ENCODE results near the gene LONP1.
"Not testable (repeated sequence)": the region's sequence is repeated elsewhere in the genome, so short reads cannot be mapped to it uniquely, and the experiment has no call there.

Gene LONP1

DNA sequence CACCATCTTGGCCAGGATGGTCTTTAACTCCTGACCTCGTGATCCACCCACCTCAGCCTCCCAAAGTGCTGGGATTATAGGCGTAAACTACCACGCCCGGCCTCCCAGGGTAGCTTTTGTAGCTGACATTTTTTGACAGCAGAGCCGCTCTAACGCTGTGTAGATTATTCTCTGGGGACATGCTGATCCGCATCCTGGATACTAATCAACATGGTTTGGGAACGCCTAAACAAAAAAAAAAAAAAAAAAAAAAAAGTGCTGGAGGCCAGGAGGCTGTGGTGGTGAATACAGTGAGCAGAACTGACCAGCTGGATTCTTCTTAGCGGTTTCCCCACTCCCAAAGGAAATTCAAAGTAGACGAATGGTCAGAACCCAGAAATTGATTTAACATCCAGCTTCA lies 5.1 kb downstream of the LONP1 start:
- H3K4me3 ChIP-seq (ENCODE audit: low read length in 2 of 2), result no peak overlapping the region
- H3K27me3 ChIP-seq (ENCODE audit: control insufficient read depth in 2 of 2, insufficient read depth in 2 of 2, low read length in 2 of 2), result no peaks in the 10 kb centered on the region
- H3K9ac ChIP-seq (ENCODE audit: low read depth in 1 of 2, low read length in 2 of 2), result no peak overlapping the region
- no peak overlapping the region for H3K27ac ChIP-seq (ENCODE audit: low read depth in 2 of 2, low read length in 2 of 2)
- H3K9me3 ChIP-seq (ENCODE audit: control insufficient read depth in 2 of 2, low read length in 2 of 2), result no peaks in the 10 kb centered on the region
- peaks cover 24 to 35% of the 10 kb centered on the region in 2 donors for H3K36me3 ChIP-seq (ENCODE audit: control insufficient read depth in 2 of 2, insufficient read depth in 2 of 2, low read length in 2 of 2)
- H3K4me1 ChIP-seq (ENCODE audit: control insufficient read depth in 2 of 2, insufficient read depth in 2 of 2, low read length in 2 of 2), result peaks cover 13 to 15% of the 10 kb centered on the region in 2 donors

DNA sequence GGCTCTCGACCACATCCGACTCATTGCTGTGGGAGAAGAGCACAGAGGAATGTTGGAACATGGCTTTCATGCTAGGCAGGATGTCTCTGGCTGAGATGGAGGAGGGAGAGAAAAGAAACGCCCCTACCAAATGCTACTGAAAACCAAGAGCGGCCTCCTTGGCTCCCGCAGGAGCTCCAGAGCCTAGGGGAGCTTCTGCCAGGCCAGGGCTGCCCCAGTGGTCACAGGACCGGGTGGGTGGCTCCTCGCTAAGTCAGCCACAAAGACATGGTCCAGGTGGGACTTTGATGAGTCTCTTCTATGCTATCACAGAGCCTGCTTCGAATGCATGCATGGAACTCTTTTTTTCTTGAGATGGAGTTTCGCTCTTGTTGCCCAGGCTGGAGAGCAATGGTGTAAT lies 6.7 kb downstream of the LONP1 start:
- peaks cover 0 to 2% of the 10 kb centered on the region in 2 donors for H3K4me1 ChIP-seq (ENCODE audit: control insufficient read depth in 2 of 2, insufficient read depth in 2 of 2, low read length in 2 of 2)
- H3K27me3 ChIP-seq (ENCODE audit: control insufficient read depth in 2 of 2, insufficient read depth in 2 of 2, low read length in 2 of 2), result no peaks in the 10 kb centered on the region
- H3K36me3 ChIP-seq (ENCODE audit: control insufficient read depth in 2 of 2, insufficient read depth in 2 of 2, low read length in 2 of 2), result peaks cover 24 to 35% of the 10 kb centered on the region in 2 donors

DNA sequence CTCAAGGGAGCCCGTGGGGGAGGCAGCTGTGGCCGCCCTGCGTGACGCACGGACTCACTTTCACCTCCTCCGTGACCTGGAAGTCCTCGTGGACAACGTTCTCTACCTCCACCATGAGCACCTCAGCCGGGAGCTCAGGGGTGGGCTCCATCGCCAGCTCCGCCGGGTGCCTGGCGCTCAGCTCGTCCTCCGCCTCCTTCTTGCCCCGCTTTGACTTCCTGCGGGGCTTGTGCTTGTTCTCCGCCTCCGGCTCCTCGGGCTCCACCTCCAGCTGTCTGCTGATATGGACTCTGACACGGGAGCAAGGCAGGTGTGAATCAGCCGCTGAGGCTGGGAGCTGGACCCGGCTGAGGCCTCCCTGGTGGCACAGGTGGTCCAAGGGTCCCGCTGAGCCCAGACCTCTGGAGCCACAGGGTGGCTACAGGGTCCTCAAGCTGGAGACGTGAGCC lies 8.2 kb downstream of the LONP1 start:
- Histone ChIP-seq H3K36me3 (ENCODE audit: control insufficient read depth in 2 of 2, insufficient read depth in 2 of 2, low read length in 2 of 2) (peaks cover 36 to 49% of the 10 kb centered on the region in 2 donors), H3K4me1 (ENCODE audit: control insufficient read depth in 2 of 2, insufficient read depth in 2 of 2, low read length in 2 of 2) (peaks cover 0 to 2% of the 10 kb centered on the region in 2 donors), H3K9me3 (ENCODE audit: control insufficient read depth in 2 of 2, low read length in 2 of 2) (no peaks in the 10 kb centered on the region), H3K9ac (ENCODE audit: low read depth in 1 of 2, low read length in 2 of 2) (no peak overlapping the region), H3K27me3 (ENCODE audit: control insufficient read depth in 2 of 2, insufficient read depth in 2 of 2, low read length in 2 of 2) (no peaks in the 10 kb centered on the region), H3K27ac (ENCODE audit: low read depth in 2 of 2, low read length in 2 of 2) (no peak overlapping the region), H3K4me3 (ENCODE audit: low read length in 2 of 2) (no peak overlapping the region)

More for the DNA sequence above, 6.7 kb downstream of the LONP1 start:
- Histone ChIP-seq H3K4me3 (ENCODE audit: low read length in 2 of 2) (no peak overlapping the region), H3K9ac (ENCODE audit: low read depth in 1 of 2, low read length in 2 of 2) (no peak overlapping the region), H3K27ac (ENCODE audit: low read depth in 2 of 2, low read length in 2 of 2) (no peak overlapping the region), H3K9me3 (ENCODE audit: control insufficient read depth in 2 of 2, low read length in 2 of 2) (no peaks in the 10 kb centered on the region)

DNA sequence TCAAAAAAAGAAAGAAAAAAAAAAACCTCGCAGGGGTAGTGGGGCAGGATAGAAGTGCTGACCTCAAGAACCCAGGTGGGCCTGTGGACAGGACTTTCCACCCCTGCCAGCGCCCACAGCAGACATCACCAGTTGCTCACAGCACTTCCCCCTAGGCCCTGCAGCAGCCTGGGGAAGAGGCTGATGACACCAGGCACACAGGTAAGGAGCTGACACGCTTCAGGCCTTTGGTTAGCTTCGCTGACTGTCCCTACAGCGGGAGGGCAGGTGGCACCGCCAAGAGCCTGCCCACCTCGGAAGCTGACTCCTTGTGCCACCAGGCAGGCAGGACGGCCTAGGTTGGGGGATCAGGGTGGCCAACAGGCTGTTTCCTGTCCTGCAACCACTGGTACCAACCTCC lies 8.9 kb downstream of the LONP1 start:
- H3K27ac ChIP-seq (ENCODE audit: low read depth in 2 of 2, low read length in 2 of 2), result no peak overlapping the region
- peaks cover 40 to 52% of the 10 kb centered on the region in 2 donors for H3K36me3 ChIP-seq (ENCODE audit: control insufficient read depth in 2 of 2, insufficient read depth in 2 of 2, low read length in 2 of 2)
- no peaks in the 10 kb centered on the region for H3K9me3 ChIP-seq (ENCODE audit: control insufficient read depth in 2 of 2, low read length in 2 of 2)
- H3K9ac ChIP-seq (ENCODE audit: low read depth in 1 of 2, low read length in 2 of 2), result no peak overlapping the region
- peaks cover 0 to 2% of the 10 kb centered on the region in 2 donors for H3K4me1 ChIP-seq (ENCODE audit: control insufficient read depth in 2 of 2, insufficient read depth in 2 of 2, low read length in 2 of 2)
- H3K4me3 ChIP-seq (ENCODE audit: low read length in 2 of 2), result no peak overlapping the region
- no peaks in the 10 kb centered on the region for H3K27me3 ChIP-seq (ENCODE audit: control insufficient read depth in 2 of 2, insufficient read depth in 2 of 2, low read length in 2 of 2)

DNA sequence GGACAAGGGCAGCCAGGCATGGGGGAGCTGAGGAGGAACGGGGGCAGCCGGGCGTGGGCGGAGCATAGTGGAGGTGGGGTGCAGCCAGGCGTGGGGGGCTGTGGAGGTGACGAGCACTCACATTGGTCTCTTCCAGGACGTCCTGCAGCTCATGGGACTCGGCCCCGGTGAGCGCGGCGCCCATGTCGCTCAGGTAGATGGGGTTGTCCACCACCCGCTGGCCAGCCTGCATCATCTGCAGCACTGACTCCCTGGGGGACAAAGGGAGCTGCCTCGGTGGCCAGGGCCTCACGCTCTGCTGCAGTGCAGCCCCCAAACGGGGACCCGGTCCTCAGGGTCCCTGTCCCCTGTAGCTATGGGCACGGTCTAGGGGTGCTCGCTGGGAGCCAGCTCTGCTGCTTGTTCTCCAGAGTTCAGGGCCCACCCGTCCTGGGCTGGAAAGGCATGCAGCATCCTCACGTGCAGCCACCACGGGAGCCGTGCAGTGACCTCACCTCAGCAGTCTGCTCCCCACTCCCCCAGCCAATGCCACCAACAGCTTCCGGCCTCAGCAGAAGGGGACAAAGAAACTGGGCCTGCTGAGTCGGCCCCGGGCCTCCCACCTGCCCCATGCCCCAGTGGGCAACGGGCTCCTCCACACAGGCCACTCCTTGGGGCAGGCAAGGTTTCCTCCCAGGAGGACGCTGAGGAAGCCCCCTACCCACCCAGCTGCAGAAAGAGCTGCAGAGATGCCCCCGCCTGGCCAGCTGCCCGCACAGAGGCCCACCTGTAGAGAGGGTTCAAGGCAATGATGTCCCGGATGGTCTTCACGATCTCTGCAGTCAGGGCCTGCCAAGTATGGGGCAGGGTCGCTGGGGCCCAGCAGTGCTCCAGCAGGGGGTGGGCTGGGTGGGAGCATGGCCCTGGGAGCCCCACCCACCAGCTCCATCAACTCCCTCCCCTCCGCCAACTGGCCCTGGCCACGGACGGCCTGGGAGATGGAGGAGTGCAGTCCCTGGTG lies 12.1 kb downstream of the LONP1 start:
- Histone ChIP-seq H3K27ac (ENCODE audit: low read depth in 2 of 2, low read length in 2 of 2) (no peak overlapping the region), H3K36me3 (ENCODE audit: control insufficient read depth in 2 of 2, insufficient read depth in 2 of 2, low read length in 2 of 2) (peaks cover 57 to 58% of the 10 kb centered on the region in 2 donors), H3K9ac (ENCODE audit: low read depth in 1 of 2, low read length in 2 of 2) (no peak overlapping the region), H3K4me1 (ENCODE audit: control insufficient read depth in 2 of 2, insufficient read depth in 2 of 2, low read length in 2 of 2) (no peaks in the 10 kb centered on the region), H3K27me3 (ENCODE audit: control insufficient read depth in 2 of 2, insufficient read depth in 2 of 2, low read length in 2 of 2) (no peaks in the 10 kb centered on the region), H3K4me3 (ENCODE audit: low read length in 2 of 2) (no peak overlapping the region), H3K9me3 (ENCODE audit: control insufficient read depth in 2 of 2, low read length in 2 of 2) (no peaks in the 10 kb centered on the region)

DNA sequence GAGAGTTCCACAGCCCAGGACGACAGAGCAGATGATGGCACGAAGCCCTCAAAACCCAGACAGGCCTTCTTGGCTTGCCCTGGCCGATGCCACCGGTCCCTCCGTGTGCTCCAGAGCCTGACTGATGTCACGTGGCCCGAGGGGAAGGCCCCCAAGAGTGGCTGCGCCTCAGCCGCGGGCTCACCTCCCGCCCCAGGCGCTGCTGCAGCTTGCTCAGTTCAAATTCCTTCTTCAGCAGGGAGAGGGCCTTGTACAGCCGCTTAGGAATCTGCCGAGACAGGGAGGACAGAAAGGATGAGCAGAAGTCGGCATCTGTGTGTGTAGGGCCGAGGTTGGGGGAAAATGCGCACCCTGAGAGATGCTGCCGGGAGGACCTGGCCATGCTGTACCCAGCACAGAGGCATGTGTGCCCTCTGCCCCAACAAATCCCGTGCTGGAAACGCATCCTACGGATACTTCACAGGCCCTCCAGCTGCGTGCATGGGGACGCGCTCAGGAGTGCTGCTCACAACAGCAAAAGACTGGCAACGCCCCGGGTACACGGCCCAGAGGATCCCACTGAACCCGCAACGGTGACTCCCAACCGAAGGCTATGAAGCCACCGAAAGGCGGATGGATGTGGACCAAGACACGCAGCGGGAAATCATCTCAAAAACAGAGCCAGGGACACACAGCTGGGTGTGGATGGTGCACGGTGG lies 12.9 kb downstream of the LONP1 start:
- Histone ChIP-seq H3K27ac (ENCODE audit: low read depth in 2 of 2, low read length in 2 of 2) (no peak overlapping the region), H3K9ac (ENCODE audit: low read depth in 1 of 2, low read length in 2 of 2) (no peak overlapping the region), H3K27me3 (ENCODE audit: control insufficient read depth in 2 of 2, insufficient read depth in 2 of 2, low read length in 2 of 2) (no peaks in the 10 kb centered on the region), H3K36me3 (ENCODE audit: control insufficient read depth in 2 of 2, insufficient read depth in 2 of 2, low read length in 2 of 2) (peaks cover 48 to 51% of the 10 kb centered on the region in 2 donors), H3K9me3 (ENCODE audit: control insufficient read depth in 2 of 2, low read length in 2 of 2) (no peaks in the 10 kb centered on the region), H3K4me1 (ENCODE audit: control insufficient read depth in 2 of 2, insufficient read depth in 2 of 2, low read length in 2 of 2) (no peaks in the 10 kb centered on the region), H3K4me3 (ENCODE audit: low read length in 2 of 2) (no peak overlapping the region)

DNA sequence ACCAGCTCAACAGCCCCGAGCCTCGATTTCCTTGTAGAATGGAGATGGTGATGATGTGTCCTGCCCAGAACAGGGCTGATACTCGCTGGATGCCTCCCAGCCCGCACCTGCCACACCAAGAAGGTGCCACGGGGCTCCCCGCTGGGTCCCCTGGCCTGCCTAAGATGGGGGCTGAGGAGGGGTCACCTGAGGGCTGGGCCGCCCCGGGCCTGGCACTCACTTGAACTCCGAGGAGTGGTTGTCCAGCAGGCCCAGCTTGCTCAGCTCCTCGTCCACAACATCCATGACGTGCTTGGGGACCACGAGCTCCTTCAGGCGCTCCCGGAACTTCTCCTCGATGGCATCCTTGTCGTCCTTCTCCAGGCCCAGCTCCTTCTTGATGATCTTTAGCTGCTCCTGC lies 14.4 kb downstream of the LONP1 start:
- Histone ChIP-seq H3K4me3 (ENCODE audit: low read length in 2 of 2) (no peak overlapping the region), H3K4me1 (ENCODE audit: control insufficient read depth in 2 of 2, insufficient read depth in 2 of 2, low read length in 2 of 2) (no peaks in the 10 kb centered on the region), H3K27me3 (ENCODE audit: control insufficient read depth in 2 of 2, insufficient read depth in 2 of 2, low read length in 2 of 2) (no peaks in the 10 kb centered on the region), H3K27ac (ENCODE audit: low read depth in 2 of 2, low read length in 2 of 2) (no peak overlapping the region), H3K9me3 (ENCODE audit: control insufficient read depth in 2 of 2, low read length in 2 of 2) (no peaks in the 10 kb centered on the region), H3K9ac (ENCODE audit: low read depth in 1 of 2, low read length in 2 of 2) (no peak overlapping the region), H3K36me3 (ENCODE audit: control insufficient read depth in 2 of 2, insufficient read depth in 2 of 2, low read length in 2 of 2) (peaks cover 36 to 40% of the 10 kb centered on the region in 2 donors)

DNA sequence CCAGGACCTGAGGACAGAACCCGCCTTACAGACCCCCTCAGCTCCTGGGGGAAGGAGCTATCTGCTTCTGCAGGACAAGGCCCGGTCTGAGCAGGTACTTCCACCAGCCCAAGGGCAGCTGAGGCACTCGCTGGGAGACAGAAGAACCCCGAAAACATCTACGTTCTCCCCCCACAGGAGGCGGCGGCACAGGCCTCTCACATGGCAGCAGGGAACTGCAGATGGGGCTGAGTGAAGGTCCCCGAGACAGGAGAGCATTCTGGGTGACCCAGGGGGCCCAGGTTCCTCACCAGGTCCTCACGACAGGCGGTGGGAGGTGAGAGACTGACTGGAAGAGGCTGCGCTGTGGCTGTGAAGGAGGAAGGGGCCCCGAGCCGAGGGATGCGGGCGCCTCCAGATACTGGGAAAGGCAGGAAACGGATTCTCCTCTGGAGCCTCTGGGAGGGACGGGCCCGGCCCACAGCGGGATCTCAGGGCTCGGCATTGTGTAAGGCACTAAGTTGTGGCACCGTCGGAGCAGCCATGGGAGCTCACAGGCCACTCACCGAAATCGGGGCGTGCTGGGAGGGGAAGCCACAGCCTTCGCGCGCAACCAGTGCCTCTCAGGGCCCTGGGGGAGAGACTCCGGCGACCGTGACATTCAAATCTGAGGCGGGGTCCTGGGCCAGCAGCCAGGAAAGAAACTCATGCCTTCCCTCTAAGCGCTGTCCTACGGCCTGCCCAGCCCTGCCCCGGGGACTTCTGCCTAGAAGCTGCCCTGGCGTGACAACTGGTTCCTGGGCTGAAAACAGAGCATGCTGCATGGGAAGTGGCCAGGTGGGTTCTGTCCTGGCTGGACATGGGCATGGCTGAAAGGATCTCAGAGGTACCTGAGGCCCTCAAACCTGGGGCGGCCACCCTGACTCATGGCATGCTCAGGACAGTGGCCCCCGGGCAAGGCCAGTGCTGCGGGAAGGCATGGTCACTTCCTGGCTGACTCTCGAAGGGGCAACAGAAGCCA lies 15.8 kb downstream of the LONP1 start:
- Histone ChIP-seq H3K27me3 (ENCODE audit: control insufficient read depth in 2 of 2, insufficient read depth in 2 of 2, low read length in 2 of 2) (no peaks in the 10 kb centered on the region), H3K4me3 (ENCODE audit: low read length in 2 of 2) (no peak overlapping the region), H3K27ac (ENCODE audit: low read depth in 2 of 2, low read length in 2 of 2) (no peak overlapping the region), H3K36me3 (ENCODE audit: control insufficient read depth in 2 of 2, insufficient read depth in 2 of 2, low read length in 2 of 2) (peaks cover 33 to 40% of the 10 kb centered on the region in 2 donors), H3K4me1 (ENCODE audit: control insufficient read depth in 2 of 2, insufficient read depth in 2 of 2, low read length in 2 of 2) (no peaks in the 10 kb centered on the region), H3K9ac (ENCODE audit: low read depth in 1 of 2, low read length in 2 of 2) (no peak overlapping the region), H3K9me3 (ENCODE audit: control insufficient read depth in 2 of 2, low read length in 2 of 2) (no peaks in the 10 kb centered on the region)

DNA sequence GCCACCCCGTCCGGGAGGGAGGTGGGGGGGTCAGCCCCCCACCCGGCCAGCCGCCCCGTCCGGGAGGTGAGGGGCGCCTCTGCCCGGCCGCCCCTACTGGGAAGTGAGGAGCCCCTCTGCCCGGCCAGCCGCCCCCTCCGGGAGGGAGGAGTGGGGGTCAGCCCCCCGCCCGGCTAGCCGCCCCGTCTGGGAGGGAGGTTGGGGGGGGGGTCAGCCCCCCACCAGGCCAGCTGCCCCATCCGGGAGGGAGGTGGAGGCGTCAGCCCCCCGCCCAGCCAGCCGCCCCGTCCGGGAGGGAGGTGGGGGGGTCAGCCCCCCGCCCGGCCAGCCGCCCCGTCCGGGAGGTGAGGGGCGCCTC lies 17.9 kb downstream of the LONP1 start:
- H3K27ac ChIP-seq (ENCODE audit: low read depth in 2 of 2, low read length in 2 of 2); H3K27me3 ChIP-seq (ENCODE audit: control insufficient read depth in 2 of 2, insufficient read depth in 2 of 2, low read length in 2 of 2); H3K9me3 ChIP-seq (ENCODE audit: control insufficient read depth in 2 of 2, low read length in 2 of 2); H3K9ac ChIP-seq (ENCODE audit: low read depth in 1 of 2, low read length in 2 of 2); H3K4me3 ChIP-seq (ENCODE audit: low read length in 2 of 2); H3K4me1 ChIP-seq (ENCODE audit: control insufficient read depth in 2 of 2, insufficient read depth in 2 of 2, low read length in 2 of 2): not testable (repeated sequence)
- peaks cover 35 to 37% of the 10 kb centered on the region in 2 donors for H3K36me3 ChIP-seq (ENCODE audit: control insufficient read depth in 2 of 2, insufficient read depth in 2 of 2, low read length in 2 of 2)
